HEK293T (cell line): Measurements from ENCODE around the gene ISX.

Source experiments
- ELF4 ChIP-seq: fragments of 450-650 bp; IDR thresholded peaks from 2 replicates; pipeline ENCODE4 v1.6.1; 2017; ENCODE audit warnings: antibody characterized with exemption
- FOXA1 ChIP-seq: fragments of 450-650 bp; IDR thresholded peaks from 2 replicates; pipeline ENCODE4 v1.6.1; 2016; ENCODE audit warnings: mild to moderate bottlenecking
- FOXK2 ChIP-seq: fragments of 450-650 bp; IDR thresholded peaks from 2 replicates; pipeline ENCODE4 v1.6.1; 2016; ENCODE audit warnings: mild to moderate bottlenecking
- L3MBTL2 ChIP-seq: fragments of 450-650 bp; conservative IDR thresholded peaks from 2 replicates; pipeline ENCODE4 v1.6.1; 2016; ENCODE audit warnings: mild to moderate bottlenecking
- LEF1 ChIP-seq: fragments of 450-650 bp; IDR thresholded peaks from 2 replicates; pipeline ENCODE4 v1.6.1; 2017; ENCODE audit warnings: mild to moderate bottlenecking, borderline replicate concordance
- NFRKB ChIP-seq: fragments of 450-650 bp; IDR thresholded peaks from 2 replicates; pipeline ENCODE4 v1.6.1; 2016; ENCODE audit warnings: mild to moderate bottlenecking, moderate library complexity
- SP1 ChIP-seq: fragments of 450-650 bp; IDR thresholded peaks from 2 replicates; pipeline ENCODE4 v1.6.1; 2017
- ZNF384 ChIP-seq: fragments of 450-650 bp; IDR thresholded peaks from 2 replicates; pipeline ENCODE4 v1.6.1; 2016

DNA sequence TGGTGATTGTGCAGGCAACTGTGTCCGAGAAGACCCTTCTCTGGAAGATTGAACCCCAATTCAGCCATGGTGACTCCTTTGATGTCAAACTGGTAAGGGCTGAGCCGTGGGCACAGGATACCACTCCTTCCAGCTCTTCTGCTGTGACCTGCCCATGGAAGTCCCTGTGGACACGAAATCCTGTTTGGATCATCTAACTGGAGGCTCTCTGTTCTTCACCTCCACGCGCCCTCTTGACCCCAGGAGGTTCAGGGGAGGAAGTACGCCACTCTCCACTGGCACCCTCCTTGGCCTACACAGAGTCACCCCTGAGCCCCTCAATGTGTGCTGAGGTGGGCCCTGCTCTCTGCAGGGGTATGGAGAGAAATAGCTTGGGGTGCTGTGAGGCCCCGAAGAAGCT is 810 bp downstream of the ISX start:
- TF ChIP-seq L3MBTL2: no peak
- no peak for TF ChIP-seq LEF1
- TF ChIP-seq SP1: no peak
- no peak for TF ChIP-seq FOXK2
- TF ChIP-seq ZNF384: no peak
- TF ChIP-seq ELF4: no peak
- TF ChIP-seq NFRKB: no peak
- TF ChIP-seq FOXA1: no peak
